Caco-2 (cell line): ENCODE measurements around the gene ALPL. TPM values are rescaled to one million over a fixed set of nuclear protein-coding genes. Genes with fewer than 3 reads are reported as not detected.

Experiments
- BruUV-seq: library from RNA; stranded (reverse); fragments of 400-500 nt; replicated peaks from 2 replicates; lab custom pipeline; 2021; lab: Mats Ljungman, UMichigan
- CTCF ChIA-PET: fragments of 300-600 bp; sonication (Branson Sonifier 250); formaldehyde crosslinking; loops from one replicate; lab custom pipeline; 2022; ENCODE audit warnings: antibody characterized with exemption; lab: Charles Lee
- POLR2A ChIA-PET: fragments of 300-600 bp; sonication (Branson Sonifier 250); formaldehyde crosslinking; loops from one replicate; lab custom pipeline; 2022; ENCODE audit warnings: antibody characterized with exemption; lab: Charles Lee
- DNase-seq, 2 experiments: peaks; one replicate each; pipeline versions ENCODE4 v3.0.0 to v3.0.0-alpha.2; 2020 to 2022
- H3K27me3 ChIP-seq: replicated peaks from 2 replicates; pipeline ENCODE4 v1.6.0; 2011; ENCODE audit warnings: low read length; ENCODE audit not compliant: control insufficient read depth, insufficient read depth
- H3K36me3 ChIP-seq: 2 replicates; pipeline ENCODE4 v1.5.1; 2011; ENCODE audit warnings: low read length; ENCODE audit not compliant: control insufficient read depth, insufficient read depth
- H3K4me1 ChIP-seq: fragments of 250-450 bp; sonication (Bioruptor Pico); 2 replicates; pipeline ENCODE4 v1.5.1; 2020; ENCODE audit warnings: mild to moderate bottlenecking
- H3K4me3 ChIP-seq: 2 replicates; pipeline ENCODE4 v1.5.1; 2011; ENCODE audit warnings: low read depth, mild to moderate bottlenecking, control low read depth, low read length
- H3K9me3 ChIP-seq: fragments of 250-450 bp; sonication (Bioruptor Pico); 2 replicates; pipeline ENCODE4 v1.5.1; 2020; ENCODE audit warnings: mild to moderate bottlenecking, moderate library complexity
- H3K27ac Mint-ChIP-seq: one replicate; pipeline ENCODE4 v1.8.0; 2022; ENCODE audit warnings: mixed read lengths; ENCODE audit not compliant: unreplicated experiment
- H3K27me3 Mint-ChIP-seq: one replicate; pipeline ENCODE4 v1.8.0; 2022; ENCODE audit warnings: mixed read lengths; ENCODE audit not compliant: insufficient read depth, unreplicated experiment
- H3K36me3 Mint-ChIP-seq: one replicate; pipeline ENCODE4 v1.8.0; 2022; ENCODE audit warnings: mild to moderate bottlenecking, mixed read lengths; ENCODE audit not compliant: insufficient read depth, unreplicated experiment
- H3K4me1 Mint-ChIP-seq: one replicate; pipeline ENCODE4 v1.8.0; 2022; ENCODE audit warnings: low read depth, mixed read lengths; ENCODE audit not compliant: unreplicated experiment
- H3K4me3 Mint-ChIP-seq: one replicate; pipeline ENCODE4 v1.8.0; 2022; ENCODE audit warnings: mild to moderate bottlenecking, moderate library complexity, mixed read lengths; ENCODE audit not compliant: unreplicated experiment
- H3K9me3 Mint-ChIP-seq: one replicate; pipeline ENCODE4 v1.8.0; 2022; ENCODE audit warnings: mixed read lengths; ENCODE audit not compliant: unreplicated experiment
- intact Hi-C: fragments of 100-400 bp; cut with micrococcal nuclease; formaldehyde crosslinking; loops from one replicate; pipeline ENCODE4 v1.10.0; 2022; ENCODE audit not compliant: unreplicated experiment
- total RNA-seq: library from RNA; stranded (reverse); gene quantifications from 2 replicates; pipeline ENCODE4 v1.2.3, GENCODE V29; 2022
- TF ChIP-seq, protein P1 (sequence below), 2 experiments: fragments of 200-600 bp in 1 of 2; IDR thresholded peaks; 1 replicate in 1 of 2; 2 replicates in 1 of 2; pipeline versions ENCODE4 v1.5.1 to v1.8.0; 2011 to 2022; ENCODE audit warnings: antibody characterized with exemption in 1 of 2, control low read depth in 1 of 2, inconsistent platforms in 1 of 2, low read depth in 1 of 2, low read length in 1 of 2, mild to moderate bottlenecking in 1 of 2, moderate library complexity in 1 of 2; ENCODE audit not compliant: insufficient read depth in 1 of 2, severe bottlenecking in 1 of 2, unreplicated experiment in 1 of 2

ALPL gene
- total RNA-seq, 1 experiment from 2014 or later: 0.79 TPM

GRCh38 chr1:21607549-21608529 lies 98.6 kb downstream of the ALPL start:
- H3K4me3 Mint-ChIP-seq: no peak overlapping the region
- H3K36me3 Mint-ChIP-seq: peaks cover 6% of the 10 kb centered on the region
- BruUV-seq: no TSS peak
- no peaks in the 10 kb centered on the region for H3K27me3 Mint-ChIP-seq
- peak overlapping the region; percentile 70 for H3K27ac Mint-ChIP-seq
- Histone ChIP-seq H3K9me3 (no peaks in the 10 kb centered on the region), H3K4me3 (no peak overlapping the region), H3K27me3 (no peaks in the 10 kb centered on the region), H3K36me3 (no peaks in the 10 kb centered on the region), H3K4me1 (no peaks in the 10 kb centered on the region)
- ChIA-PET POLR2A (no interaction called here), CTCF (interaction anchor here (0.9 kb wide), 1 partner anchor 1011 kb away, joined by 3 read pairs; no protein-coding TSS in a partner anchor)
- TF ChIP-seq, protein P1, sequence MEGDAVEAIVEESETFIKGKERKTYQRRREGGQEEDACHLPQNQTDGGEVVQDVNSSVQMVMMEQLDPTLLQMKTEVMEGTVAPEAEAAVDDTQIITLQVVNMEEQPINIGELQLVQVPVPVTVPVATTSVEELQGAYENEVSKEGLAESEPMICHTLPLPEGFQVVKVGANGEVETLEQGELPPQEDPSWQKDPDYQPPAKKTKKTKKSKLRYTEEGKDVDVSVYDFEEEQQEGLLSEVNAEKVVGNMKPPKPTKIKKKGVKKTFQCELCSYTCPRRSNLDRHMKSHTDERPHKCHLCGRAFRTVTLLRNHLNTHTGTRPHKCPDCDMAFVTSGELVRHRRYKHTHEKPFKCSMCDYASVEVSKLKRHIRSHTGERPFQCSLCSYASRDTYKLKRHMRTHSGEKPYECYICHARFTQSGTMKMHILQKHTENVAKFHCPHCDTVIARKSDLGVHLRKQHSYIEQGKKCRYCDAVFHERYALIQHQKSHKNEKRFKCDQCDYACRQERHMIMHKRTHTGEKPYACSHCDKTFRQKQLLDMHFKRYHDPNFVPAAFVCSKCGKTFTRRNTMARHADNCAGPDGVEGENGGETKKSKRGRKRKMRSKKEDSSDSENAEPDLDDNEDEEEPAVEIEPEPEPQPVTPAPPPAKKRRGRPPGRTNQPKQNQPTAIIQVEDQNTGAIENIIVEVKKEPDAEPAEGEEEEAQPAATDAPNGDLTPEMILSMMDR (IDR thresholded peaks at IDR 0.05; ENCODE audit: insufficient read depth in 1 of 2, low read depth in 1 of 2, low read length in 1 of 2, severe bottlenecking in 1 of 2, unreplicated experiment in 1 of 2): no peak
- DNase-seq: peak; percentile 67 to 90
- intact Hi-C loops: no loop called here
- no peaks in the 10 kb centered on the region for H3K9me3 Mint-ChIP-seq
- peaks cover 6% of the 10 kb centered on the region for H3K4me1 Mint-ChIP-seq

DNA sequence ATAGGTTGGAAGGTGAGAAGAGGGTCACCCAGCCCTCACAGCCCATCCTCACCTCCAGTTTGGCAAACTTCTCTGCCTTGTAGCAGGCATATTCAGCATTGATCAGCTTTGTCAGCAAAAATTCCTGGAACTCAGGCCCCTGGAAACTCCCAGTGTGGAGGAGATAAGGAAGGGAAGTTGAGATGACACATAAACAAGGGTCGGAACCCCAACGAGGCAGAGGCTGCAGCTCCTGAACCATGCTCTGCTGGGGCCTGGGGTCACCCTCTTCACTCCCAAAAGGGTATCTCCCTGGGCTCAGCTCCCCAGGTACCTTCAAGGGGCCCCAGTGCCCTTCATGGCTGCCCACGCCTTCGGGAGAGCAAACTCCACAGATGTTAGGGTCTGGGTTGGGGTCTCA lies 99.6 kb downstream of the ALPL start:
- DNase-seq: no peak
- Histone ChIP-seq H3K27me3 (no peaks in the 10 kb centered on the region), H3K36me3 (no peaks in the 10 kb centered on the region), H3K4me1 (no peaks in the 10 kb centered on the region), H3K4me3 (no peak overlapping the region), H3K9me3 (no peaks in the 10 kb centered on the region)
- peaks cover 6% of the 10 kb centered on the region for H3K4me1 Mint-ChIP-seq
- no peaks in the 10 kb centered on the region for H3K9me3 Mint-ChIP-seq
- no peak overlapping the region for H3K4me3 Mint-ChIP-seq
- intact Hi-C loops: no loop called here
- TF ChIP-seq, protein P1 (IDR thresholded peaks at IDR 0.05; ENCODE audit: insufficient read depth in 1 of 2, low read depth in 1 of 2, low read length in 1 of 2, severe bottlenecking in 1 of 2, unreplicated experiment in 1 of 2): no peak
- H3K27ac Mint-ChIP-seq: no peak overlapping the region
- no TSS peak for BruUV-seq
- ChIA-PET POLR2A (no interaction called here), CTCF (interaction anchor here (0.6 to 0.9 kb wide), 2 partner anchors 168 to 1012 kb away, joined by 3 to 8 read pairs; no protein-coding TSS in a partner anchor)
- no peaks in the 10 kb centered on the region for H3K27me3 Mint-ChIP-seq
- peaks cover 6% of the 10 kb centered on the region for H3K36me3 Mint-ChIP-seq

- no peak overlapping the region for H3K4me3 ChIP-seq
- peaks cover 8% of the 10 kb centered on the region for H3K4me1 ChIP-seq
- Mint-ChIP-seq H3K9me3 (no peaks in the 10 kb centered on the region), H3K27ac (no peak overlapping the region), H3K27me3 (no peaks in the 10 kb centered on the region), H3K4me1 (peaks cover 7% of the 10 kb centered on the region), H3K4me3 (no peak overlapping the region), H3K36me3 (peaks cover 6% of the 10 kb centered on the region)
- CTCF ChIA-PET: no interaction called here
- no peaks in the 10 kb centered on the region for H3K27me3 ChIP-seq
- no peaks in the 10 kb centered on the region for H3K36me3 ChIP-seq
- intact Hi-C loops: no loop called here
- no TSS peak for BruUV-seq
- POLR2A ChIA-PET: no interaction called here
- TF ChIP-seq, protein P1 (IDR thresholded peaks at IDR 0.05; ENCODE audit: insufficient read depth in 1 of 2, low read depth in 1 of 2, low read length in 1 of 2, severe bottlenecking in 1 of 2, unreplicated experiment in 1 of 2): no peak
- H3K9me3 ChIP-seq: no peaks in the 10 kb centered on the region
- DNase-seq: no peak
Observed at GRCh38 chr1:21610027-21610426, 100.8 kb downstream of the ALPL start.
